ENCODE results near the gene ECM1.

DNA sequence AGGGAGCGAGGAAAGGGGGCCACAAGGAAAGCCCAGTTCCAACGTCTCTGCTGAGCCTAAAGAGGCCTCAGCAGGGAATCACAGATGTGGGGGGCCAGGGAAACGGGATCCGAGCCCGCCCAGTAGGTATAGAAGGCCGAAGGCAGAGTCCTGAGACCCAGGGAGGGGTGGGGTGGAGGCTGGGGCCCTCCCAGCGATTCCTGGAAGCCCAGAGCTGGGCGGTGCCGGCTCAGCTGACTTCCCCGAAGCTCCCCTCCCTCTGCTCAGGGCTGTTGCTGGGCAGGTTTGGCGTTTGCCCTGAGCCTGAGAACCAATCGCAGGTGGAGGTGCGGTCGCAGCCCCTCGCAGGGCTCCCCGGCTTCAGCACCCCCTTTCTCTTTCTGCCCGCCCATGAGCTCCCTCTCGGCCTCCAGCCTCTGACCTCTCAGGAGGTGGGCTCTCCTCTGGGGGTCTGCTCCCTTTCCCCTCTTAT is 54.1 kb downstream of the ECM1 start:
- TF ChIP-seq, protein P1, sequence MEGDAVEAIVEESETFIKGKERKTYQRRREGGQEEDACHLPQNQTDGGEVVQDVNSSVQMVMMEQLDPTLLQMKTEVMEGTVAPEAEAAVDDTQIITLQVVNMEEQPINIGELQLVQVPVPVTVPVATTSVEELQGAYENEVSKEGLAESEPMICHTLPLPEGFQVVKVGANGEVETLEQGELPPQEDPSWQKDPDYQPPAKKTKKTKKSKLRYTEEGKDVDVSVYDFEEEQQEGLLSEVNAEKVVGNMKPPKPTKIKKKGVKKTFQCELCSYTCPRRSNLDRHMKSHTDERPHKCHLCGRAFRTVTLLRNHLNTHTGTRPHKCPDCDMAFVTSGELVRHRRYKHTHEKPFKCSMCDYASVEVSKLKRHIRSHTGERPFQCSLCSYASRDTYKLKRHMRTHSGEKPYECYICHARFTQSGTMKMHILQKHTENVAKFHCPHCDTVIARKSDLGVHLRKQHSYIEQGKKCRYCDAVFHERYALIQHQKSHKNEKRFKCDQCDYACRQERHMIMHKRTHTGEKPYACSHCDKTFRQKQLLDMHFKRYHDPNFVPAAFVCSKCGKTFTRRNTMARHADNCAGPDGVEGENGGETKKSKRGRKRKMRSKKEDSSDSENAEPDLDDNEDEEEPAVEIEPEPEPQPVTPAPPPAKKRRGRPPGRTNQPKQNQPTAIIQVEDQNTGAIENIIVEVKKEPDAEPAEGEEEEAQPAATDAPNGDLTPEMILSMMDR (IDR thresholded peaks at IDR 0.05; ENCODE audit: insufficient read depth, low read length, poor library complexity, severe bottlenecking): no peak
- TF ChIP-seq EZH2phosphoT487 (conservative IDR thresholded peaks at IDR 0.05; ENCODE audit: low read length): no peak

Measured in SU-DHL-6 (cell line).